Measurements from ENCODE around the gene POU2F3. TPM values are rescaled to one million over a fixed set of nuclear protein-coding genes. Genes with fewer than 3 reads are reported as not detected.

The POU2F3 gene
- total RNA-seq, 4 donors from 2014 or later, result not detected

DNA sequence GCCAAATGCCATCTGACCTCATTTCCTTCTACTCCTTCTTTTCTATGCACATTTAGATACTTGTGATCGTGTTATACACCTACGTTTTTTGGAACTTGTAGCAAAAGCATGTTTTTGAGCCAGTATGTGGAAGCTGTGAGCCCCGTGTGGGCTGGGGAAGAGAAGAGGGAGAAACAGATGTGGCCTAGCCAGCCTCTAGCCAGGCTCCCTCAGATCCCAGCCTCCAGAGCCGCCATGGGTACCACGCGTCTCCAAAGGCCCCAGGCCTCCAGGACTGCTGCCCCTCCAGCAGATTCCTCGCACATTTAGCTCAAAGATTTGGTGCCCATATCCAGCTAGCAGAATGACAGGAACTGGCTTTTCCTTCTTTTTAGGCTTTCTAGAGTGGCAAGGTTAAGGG, 68.1 kb downstream of the POU2F3 start:
- TF ChIP-seq, protein P1, sequence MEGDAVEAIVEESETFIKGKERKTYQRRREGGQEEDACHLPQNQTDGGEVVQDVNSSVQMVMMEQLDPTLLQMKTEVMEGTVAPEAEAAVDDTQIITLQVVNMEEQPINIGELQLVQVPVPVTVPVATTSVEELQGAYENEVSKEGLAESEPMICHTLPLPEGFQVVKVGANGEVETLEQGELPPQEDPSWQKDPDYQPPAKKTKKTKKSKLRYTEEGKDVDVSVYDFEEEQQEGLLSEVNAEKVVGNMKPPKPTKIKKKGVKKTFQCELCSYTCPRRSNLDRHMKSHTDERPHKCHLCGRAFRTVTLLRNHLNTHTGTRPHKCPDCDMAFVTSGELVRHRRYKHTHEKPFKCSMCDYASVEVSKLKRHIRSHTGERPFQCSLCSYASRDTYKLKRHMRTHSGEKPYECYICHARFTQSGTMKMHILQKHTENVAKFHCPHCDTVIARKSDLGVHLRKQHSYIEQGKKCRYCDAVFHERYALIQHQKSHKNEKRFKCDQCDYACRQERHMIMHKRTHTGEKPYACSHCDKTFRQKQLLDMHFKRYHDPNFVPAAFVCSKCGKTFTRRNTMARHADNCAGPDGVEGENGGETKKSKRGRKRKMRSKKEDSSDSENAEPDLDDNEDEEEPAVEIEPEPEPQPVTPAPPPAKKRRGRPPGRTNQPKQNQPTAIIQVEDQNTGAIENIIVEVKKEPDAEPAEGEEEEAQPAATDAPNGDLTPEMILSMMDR (IDR thresholded peaks at IDR 0.05; ENCODE audit: low read depth), result no peak

DNA sequence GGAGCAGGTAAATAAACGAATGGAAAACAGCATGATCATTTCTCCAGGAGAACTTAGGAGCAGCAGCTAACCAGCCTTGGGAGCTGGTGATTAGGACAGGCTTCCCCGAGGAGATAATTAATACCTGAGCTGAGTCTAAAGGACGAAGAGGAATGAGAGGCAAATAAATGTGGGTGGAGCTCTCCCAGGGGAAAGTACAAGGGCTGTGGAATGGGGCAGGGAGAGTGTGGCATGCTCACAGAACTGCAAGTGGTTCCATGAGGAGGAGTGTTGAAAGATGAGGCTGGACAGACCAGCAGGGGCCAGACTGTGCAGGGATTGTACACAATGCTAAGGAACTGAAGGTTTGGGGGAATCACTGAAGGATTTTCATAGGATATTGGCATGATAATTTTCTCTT, 70.9 kb downstream of the POU2F3 start:
- TF ChIP-seq, protein P1 (IDR thresholded peaks at IDR 0.05; ENCODE audit: low read depth), result no peak

DNA sequence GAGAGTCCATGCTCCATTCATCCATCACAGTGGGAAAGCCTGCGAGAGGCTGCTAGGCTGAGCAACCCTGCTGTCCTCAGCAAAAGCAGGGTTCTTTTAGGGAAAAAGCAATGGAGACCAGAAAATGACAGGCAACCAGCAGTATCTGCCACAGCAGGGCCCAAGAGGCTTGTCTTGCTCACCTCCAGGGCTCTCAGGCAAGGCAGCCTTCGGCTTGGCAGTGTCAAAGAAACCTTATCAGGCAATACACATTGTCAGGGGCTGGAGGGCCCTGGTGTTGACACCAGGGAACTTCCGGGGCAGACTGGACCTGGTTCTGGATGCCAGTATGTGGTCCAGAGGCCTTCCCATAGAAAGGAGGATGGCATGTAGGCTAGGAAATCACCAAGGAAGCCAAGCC, 74.9 kb downstream of the POU2F3 start:
- TF ChIP-seq, protein P1 (IDR thresholded peaks at IDR 0.05; ENCODE audit: low read depth), result no peak

DNA sequence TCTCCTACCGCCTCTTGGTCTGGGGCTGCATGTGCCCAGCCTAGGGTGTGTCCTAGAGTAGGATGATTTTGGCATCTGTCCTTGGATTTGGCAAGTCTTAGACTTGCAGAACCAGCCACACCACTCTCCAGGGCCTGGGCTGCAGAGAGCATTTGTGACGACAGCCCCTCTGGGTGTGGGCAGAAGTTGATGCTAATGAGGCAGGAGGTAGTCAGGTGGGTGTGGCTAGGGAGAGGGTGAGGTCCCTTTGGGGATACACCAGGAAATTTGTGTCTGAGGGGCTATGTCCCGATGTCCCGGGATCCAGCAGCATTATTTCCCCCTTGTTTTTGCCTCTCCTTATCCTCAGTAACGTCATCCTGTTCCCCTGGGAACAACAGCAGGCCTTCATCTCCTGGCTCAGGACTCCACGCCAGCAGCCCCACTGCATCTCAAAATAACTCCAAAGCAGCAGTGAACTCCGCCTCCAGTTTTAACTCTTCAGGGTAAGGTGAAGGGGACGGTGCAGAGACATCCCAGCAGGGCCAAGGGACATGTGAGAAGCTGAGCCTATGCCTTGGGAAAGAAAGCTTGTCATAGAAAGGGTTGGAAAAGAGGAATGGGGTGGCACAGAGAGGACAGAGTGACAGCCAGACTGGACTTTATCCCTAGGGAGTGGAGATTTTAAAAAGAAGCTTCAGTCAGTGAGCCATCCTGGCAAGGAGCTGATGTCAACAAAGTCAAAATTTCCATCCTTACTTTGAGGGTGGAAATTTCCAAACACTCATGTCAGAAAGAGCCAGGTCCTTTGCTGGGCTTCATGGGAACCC, 77.1 kb downstream of the POU2F3 start:
- TF ChIP-seq, protein P1 (IDR thresholded peaks at IDR 0.05; ENCODE audit: low read depth), result no peak

DNA sequence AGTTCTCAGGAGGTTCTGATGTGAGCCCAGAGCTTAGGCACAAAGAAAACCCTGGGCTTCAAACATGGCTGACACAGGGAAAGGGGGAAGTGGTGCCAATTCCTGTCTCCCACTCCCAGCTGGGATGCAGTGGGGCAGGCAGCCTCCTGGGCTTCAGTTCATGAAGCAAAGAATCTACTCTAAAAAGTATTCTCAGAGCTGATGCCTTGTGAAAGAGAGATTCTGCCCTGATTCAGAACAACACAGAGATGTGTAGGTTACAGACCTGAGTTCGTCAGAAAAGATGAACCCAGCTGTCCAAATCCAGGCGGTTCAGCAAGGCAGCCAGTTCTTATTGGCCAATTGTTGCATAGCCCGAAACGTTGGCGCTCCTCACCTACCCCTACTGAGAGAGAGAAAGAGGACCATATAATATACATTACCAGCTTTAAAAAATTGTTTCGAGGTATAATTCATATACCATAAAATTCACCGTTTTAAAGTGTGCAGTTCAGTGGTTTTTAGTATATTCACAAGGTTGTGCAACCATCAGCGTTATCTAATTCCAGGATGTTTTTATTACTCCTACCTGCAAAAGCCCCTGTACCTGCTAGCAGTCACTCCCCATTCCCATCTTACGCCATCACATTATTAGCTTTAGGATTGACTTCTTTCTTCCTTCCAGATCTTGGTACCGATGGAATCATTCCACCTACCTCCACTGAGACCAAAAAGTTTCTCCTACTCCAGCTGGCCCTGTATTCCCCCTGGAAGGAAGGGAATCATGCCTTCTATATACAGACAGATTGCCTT, 77.9 kb downstream of the POU2F3 start:
- TF ChIP-seq, protein P1 (IDR thresholded peaks at IDR 0.05; ENCODE audit: low read depth), result no peak

DNA sequence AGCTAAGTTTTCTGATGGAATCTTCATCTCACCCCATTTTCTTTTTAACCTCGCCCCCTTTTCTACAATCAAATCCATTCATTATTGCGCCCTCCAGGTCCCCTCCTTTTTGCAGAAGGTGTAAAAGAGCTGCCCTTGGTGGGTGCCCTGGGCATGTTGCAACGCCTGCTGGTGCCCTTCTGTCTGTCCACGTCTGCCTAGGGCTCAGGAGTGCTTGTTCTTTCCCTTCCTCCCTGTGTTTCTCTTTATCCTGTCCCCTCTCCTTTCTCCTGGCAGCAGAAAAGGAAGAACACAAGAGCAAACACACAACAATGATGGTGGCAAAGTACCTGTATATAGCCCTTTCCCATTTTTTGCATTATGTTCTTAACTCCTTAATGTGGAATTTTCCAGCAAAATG, 79.0 kb downstream of the POU2F3 start:
- TF ChIP-seq, protein P1 (IDR thresholded peaks at IDR 0.05; ENCODE audit: low read depth), result no peak
